ENCODE results near the gene NUDT15.

GRCh38 chr13:48029859-48030258 is 7.7 kb upstream of the NUDT15 start:
- TF ChIP-seq POLR2A (IDR thresholded peaks at IDR 0.05; ENCODE audit: low read length) (no peak), GATA1 (IDR thresholded peaks at IDR 0.05; ENCODE audit: low read depth, low read length) (no peak)
